ENCODE results near the gene ADAMTS10. TPM values are rescaled to one million over a fixed set of nuclear protein-coding genes. Genes with fewer than 3 reads are reported as not detected.
A peak's percentile ranks its signal among the peaks of the same experiment; 100 is the strongest.

Gene ADAMTS10
- total RNA-seq, 1 experiment from 2014 or later: 26.5 TPM

DNA sequence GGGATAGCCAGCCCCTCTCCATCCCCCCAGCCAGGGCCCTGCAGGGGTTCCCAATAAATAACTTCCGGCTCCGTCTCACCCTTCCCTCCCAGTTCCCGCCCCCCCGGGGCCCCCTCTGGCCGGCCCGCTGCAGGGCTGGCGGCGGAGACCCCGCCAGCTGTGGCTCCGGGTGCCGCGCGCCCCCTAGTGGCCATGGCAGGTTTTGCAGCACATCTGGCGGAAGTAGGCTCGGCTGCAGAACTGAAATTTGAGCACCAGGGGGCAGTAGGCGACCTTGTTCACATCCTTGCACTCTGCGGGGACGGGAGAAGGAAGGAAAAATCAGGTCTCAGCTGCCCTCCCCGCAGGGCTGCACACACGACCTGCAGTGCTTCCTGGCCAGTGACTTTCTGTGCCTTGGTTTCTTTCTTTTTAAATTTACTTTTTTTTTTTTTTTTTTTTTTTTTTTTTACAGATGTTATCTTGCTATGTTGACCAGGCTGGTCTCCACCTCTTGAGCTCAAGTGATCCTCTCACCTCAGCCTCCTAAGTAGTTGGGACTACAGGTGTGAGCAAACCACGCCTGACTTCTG lies 29.7 kb downstream of the ADAMTS10 start:
- Histone ChIP-seq H3K18ac (ENCODE audit: insufficient read length, low read depth, low read length) (no peak overlapping the region), H3K27ac (ENCODE audit: insufficient read length, low read depth, low read length) (no peak overlapping the region), H3K9ac (ENCODE audit: extremely low read depth, insufficient read length, low read length) (no peak overlapping the region), H2BK20ac (ENCODE audit: low read depth, low read length, poor library complexity, severe bottlenecking) (no peak overlapping the region), H2BK5ac (ENCODE audit: insufficient read length, low read length) (no peak overlapping the region), H4K5ac (ENCODE audit: insufficient read length, low read depth, low read length) (no peak overlapping the region), H3K27me3 (ENCODE audit: insufficient read depth, low read length) (no peaks in the 10 kb centered on the region), H2AK5ac (ENCODE audit: insufficient read length, low read length) (no peak overlapping the region), H2BK12ac (ENCODE audit: insufficient read length, low read depth, low read length) (no peak overlapping the region), H3K9me3 (ENCODE audit: control insufficient read depth, low read depth, low read length) (no peaks in the 10 kb centered on the region), H3K23me2 (ENCODE audit: insufficient read length, low read depth, low read length, poor library complexity, severe bottlenecking) (no peaks in the 10 kb centered on the region), H3K79me2 (ENCODE audit: insufficient read depth, low read length) (no peaks in the 10 kb centered on the region), H4K91ac (ENCODE audit: insufficient read length, low read depth, low read length) (no peak overlapping the region), H4K20me1 (ENCODE audit: control insufficient read depth, insufficient read depth, insufficient read length) (no peaks in the 10 kb centered on the region), H3K23ac (ENCODE audit: insufficient read length, low read depth, low read length) (no peak overlapping the region), H2BK15ac (ENCODE audit: low read depth, low read length) (no peak overlapping the region), H3K4me2 (ENCODE audit: insufficient read depth, insufficient read length, low read length) (no peak overlapping the region), H3K79me1 (ENCODE audit: insufficient read depth, low read depth, low read length, poor library complexity, severe bottlenecking) (no peaks in the 10 kb centered on the region), H2BK120ac (ENCODE audit: low read depth, low read length, poor library complexity, severe bottlenecking) (no peak overlapping the region), H4K8ac (replicated peaks; ENCODE audit: insufficient read length, low read depth, low read length) (no peak overlapping the region), H3K14ac (ENCODE audit: insufficient read depth, low read length) (no peak overlapping the region), H3K4ac (ENCODE audit: low read depth, low read length) (no peak overlapping the region), H2AFZ (ENCODE audit: low read length) (no peak overlapping the region), H3K4me1 (ENCODE audit: insufficient read depth, low read length) (no peaks in the 10 kb centered on the region; the same call in 1 of the 2 replicates), H3T11ph (ENCODE audit: low read length) (no peak overlapping the region), H3K56ac (ENCODE audit: insufficient read length, low read depth, low read length) (no peak overlapping the region)
- DNase-seq: peak; percentile 89
- Mint-ChIP-seq H3K27me3 (ENCODE audit: low read depth) (peaks cover 10% of the 10 kb centered on the region), H3K4me1 (peaks cover 15 to 28% of the 10 kb centered on the region in 2 experiments), H3K36me3 (ENCODE audit: insufficient read depth in 1 of 3, low read depth in 3 of 3) (no peaks in the 10 kb centered on the region), H3K9me3 (no peaks in the 10 kb centered on the region), H3K27ac (no peak overlapping the region), H3K4me3 (no peak overlapping the region)
- no CpG with 5 or more reads among the region's 21 CpGs for WGBS (ENCODE audit: extremely low coverage, insufficient read length, low lambda C conversion rate)
- TF ChIP-seq CTCF (conservative IDR thresholded peaks at IDR 0.05): peak; percentile 100

All from H9 (cell line).